ENCODE data around the gene NEK8. TPM values are rescaled to one million over a fixed set of nuclear protein-coding genes. Genes with fewer than 3 reads are reported as not detected.

Gene NEK8
- total and polyA plus RNA-seq, 9 of the 15 experiments (the other 6 are each of a cell fraction or from before 2014, with no cell fraction given), result 0.98 to 16.6 (median 4.6) TPM

DNA sequence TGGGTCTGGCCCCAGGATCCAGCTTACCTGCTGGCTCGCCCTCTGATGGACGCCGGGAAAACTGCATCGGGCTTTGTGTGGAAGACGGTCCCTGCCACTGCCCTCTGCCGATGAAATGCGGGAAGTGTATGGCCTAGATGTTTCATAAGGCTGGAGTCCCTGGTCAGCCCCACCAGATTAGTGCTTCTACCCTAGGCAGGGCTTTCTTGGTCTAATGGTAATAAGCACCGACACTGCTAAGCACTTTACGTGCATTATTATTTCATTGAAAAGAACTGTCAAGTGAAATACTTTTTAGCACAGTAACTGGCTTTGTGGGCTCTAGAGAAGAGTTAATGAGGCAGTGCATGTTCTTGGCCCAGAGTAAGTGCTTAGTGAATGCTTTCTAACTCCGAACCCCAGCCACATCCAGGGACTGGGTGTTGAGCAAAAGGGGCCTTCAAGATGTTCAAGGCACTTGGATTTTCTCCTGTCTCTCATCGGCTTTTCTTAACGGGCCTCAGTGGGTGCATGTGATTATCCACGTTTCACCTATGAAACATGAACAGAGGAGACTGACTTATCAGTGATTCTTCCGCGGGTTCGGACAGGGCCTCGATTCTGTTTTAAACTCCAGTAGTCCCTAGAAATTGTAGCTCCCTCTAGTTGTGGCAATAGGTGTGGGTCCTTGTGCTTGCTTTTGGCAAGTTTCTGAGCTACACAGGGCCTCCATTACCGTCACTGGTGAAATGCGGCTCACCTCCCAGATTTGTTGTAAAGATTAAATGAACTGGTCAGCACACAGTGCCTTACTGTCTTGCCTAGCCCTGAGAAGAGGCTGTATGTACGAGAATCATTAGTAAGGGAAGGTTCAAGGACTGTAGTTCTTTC is 21.8 kb downstream of the NEK8 start (continued):
- TF ChIP-seq BMI1 (IDR thresholded peaks at IDR 0.05; ENCODE audit: low read length) (no peak), NFYB (IDR thresholded peaks at IDR 0.05; ENCODE audit: extremely low read depth, insufficient read length) (no peak)
- TF ChIP-seq, protein P1, sequence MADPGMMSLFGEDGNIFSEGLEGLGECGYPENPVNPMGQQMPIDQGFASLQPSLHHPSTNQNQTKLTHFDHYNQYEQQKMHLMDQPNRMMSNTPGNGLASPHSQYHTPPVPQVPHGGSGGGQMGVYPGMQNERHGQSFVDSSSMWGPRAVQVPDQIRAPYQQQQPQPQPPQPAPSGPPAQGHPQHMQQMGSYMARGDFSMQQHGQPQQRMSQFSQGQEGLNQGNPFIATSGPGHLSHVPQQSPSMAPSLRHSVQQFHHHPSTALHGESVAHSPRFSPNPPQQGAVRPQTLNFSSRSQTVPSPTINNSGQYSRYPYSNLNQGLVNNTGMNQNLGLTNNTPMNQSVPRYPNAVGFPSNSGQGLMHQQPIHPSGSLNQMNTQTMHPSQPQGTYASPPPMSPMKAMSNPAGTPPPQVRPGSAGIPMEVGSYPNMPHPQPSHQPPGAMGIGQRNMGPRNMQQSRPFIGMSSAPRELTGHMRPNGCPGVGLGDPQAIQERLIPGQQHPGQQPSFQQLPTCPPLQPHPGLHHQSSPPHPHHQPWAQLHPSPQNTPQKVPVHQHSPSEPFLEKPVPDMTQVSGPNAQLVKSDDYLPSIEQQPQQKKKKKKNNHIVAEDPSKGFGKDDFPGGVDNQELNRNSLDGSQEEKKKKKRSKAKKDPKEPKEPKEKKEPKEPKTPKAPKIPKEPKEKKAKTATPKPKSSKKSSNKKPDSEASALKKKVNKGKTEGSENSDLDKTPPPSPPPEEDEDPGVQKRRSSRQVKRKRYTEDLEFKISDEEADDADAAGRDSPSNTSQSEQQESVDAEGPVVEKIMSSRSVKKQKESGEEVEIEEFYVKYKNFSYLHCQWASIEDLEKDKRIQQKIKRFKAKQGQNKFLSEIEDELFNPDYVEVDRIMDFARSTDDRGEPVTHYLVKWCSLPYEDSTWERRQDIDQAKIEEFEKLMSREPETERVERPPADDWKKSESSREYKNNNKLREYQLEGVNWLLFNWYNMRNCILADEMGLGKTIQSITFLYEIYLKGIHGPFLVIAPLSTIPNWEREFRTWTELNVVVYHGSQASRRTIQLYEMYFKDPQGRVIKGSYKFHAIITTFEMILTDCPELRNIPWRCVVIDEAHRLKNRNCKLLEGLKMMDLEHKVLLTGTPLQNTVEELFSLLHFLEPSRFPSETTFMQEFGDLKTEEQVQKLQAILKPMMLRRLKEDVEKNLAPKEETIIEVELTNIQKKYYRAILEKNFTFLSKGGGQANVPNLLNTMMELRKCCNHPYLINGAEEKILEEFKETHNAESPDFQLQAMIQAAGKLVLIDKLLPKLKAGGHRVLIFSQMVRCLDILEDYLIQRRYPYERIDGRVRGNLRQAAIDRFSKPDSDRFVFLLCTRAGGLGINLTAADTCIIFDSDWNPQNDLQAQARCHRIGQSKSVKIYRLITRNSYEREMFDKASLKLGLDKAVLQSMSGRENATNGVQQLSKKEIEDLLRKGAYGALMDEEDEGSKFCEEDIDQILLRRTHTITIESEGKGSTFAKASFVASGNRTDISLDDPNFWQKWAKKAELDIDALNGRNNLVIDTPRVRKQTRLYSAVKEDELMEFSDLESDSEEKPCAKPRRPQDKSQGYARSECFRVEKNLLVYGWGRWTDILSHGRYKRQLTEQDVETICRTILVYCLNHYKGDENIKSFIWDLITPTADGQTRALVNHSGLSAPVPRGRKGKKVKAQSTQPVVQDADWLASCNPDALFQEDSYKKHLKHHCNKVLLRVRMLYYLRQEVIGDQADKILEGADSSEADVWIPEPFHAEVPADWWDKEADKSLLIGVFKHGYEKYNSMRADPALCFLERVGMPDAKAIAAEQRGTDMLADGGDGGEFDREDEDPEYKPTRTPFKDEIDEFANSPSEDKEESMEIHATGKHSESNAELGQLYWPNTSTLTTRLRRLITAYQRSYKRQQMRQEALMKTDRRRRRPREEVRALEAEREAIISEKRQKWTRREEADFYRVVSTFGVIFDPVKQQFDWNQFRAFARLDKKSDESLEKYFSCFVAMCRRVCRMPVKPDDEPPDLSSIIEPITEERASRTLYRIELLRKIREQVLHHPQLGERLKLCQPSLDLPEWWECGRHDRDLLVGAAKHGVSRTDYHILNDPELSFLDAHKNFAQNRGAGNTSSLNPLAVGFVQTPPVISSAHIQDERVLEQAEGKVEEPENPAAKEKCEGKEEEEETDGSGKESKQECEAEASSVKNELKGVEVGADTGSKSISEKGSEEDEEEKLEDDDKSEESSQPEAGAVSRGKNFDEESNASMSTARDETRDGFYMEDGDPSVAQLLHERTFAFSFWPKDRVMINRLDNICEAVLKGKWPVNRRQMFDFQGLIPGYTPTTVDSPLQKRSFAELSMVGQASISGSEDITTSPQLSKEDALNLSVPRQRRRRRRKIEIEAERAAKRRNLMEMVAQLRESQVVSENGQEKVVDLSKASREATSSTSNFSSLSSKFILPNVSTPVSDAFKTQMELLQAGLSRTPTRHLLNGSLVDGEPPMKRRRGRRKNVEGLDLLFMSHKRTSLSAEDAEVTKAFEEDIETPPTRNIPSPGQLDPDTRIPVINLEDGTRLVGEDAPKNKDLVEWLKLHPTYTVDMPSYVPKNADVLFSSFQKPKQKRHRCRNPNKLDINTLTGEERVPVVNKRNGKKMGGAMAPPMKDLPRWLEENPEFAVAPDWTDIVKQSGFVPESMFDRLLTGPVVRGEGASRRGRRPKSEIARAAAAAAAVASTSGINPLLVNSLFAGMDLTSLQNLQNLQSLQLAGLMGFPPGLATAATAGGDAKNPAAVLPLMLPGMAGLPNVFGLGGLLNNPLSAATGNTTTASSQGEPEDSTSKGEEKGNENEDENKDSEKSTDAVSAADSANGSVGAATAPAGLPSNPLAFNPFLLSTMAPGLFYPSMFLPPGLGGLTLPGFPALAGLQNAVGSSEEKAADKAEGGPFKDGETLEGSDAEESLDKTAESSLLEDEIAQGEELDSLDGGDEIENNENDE (IDR thresholded peaks at IDR 0.05; ENCODE audit: low read depth, low read length), result no peak
- TF ChIP-seq, protein P2, sequence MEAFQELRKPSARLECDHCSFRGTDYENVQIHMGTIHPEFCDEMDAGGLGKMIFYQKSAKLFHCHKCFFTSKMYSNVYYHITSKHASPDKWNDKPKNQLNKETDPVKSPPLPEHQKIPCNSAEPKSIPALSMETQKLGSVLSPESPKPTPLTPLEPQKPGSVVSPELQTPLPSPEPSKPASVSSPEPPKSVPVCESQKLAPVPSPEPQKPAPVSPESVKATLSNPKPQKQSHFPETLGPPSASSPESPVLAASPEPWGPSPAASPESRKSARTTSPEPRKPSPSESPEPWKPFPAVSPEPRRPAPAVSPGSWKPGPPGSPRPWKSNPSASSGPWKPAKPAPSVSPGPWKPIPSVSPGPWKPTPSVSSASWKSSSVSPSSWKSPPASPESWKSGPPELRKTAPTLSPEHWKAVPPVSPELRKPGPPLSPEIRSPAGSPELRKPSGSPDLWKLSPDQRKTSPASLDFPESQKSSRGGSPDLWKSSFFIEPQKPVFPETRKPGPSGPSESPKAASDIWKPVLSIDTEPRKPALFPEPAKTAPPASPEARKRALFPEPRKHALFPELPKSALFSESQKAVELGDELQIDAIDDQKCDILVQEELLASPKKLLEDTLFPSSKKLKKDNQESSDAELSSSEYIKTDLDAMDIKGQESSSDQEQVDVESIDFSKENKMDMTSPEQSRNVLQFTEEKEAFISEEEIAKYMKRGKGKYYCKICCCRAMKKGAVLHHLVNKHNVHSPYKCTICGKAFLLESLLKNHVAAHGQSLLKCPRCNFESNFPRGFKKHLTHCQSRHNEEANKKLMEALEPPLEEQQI (IDR thresholded peaks at IDR 0.05), result no peak
- TF ChIP-seq, protein P3, sequence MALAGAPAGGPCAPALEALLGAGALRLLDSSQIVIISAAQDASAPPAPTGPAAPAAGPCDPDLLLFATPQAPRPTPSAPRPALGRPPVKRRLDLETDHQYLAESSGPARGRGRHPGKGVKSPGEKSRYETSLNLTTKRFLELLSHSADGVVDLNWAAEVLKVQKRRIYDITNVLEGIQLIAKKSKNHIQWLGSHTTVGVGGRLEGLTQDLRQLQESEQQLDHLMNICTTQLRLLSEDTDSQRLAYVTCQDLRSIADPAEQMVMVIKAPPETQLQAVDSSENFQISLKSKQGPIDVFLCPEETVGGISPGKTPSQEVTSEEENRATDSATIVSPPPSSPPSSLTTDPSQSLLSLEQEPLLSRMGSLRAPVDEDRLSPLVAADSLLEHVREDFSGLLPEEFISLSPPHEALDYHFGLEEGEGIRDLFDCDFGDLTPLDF (CRISPR knock-in tag; IDR thresholded peaks at IDR 0.05), result peak; percentile 70; the same call in 1 of the 2 replicates
- TF ChIP-seq, protein P4, sequence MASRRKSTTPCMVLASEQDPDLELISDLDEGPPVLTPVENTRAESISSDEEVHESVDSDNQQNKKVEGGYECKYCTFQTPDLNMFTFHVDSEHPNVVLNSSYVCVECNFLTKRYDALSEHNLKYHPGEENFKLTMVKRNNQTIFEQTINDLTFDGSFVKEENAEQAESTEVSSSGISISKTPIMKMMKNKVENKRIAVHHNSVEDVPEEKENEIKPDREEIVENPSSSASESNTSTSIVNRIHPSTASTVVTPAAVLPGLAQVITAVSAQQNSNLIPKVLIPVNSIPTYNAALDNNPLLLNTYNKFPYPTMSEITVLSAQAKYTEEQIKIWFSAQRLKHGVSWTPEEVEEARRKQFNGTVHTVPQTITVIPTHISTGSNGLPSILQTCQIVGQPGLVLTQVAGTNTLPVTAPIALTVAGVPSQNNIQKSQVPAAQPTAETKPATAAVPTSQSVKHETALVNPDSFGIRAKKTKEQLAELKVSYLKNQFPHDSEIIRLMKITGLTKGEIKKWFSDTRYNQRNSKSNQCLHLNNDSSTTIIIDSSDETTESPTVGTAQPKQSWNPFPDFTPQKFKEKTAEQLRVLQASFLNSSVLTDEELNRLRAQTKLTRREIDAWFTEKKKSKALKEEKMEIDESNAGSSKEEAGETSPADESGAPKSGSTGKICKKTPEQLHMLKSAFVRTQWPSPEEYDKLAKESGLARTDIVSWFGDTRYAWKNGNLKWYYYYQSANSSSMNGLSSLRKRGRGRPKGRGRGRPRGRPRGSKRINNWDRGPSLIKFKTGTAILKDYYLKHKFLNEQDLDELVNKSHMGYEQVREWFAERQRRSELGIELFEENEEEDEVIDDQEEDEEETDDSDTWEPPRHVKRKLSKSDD (conservative IDR thresholded peaks at IDR 0.05; ENCODE audit: low read length), result no peak; the same call in 1 of the 2 replicates

All from K562 (cell line).